ENCODE measurements around the gene C20orf96.
"Not testable (repeated sequence)": the region's sequence is repeated elsewhere in the genome, so short reads cannot be mapped to it uniquely, and the experiment has no call there.

C20orf96 gene, protein sequence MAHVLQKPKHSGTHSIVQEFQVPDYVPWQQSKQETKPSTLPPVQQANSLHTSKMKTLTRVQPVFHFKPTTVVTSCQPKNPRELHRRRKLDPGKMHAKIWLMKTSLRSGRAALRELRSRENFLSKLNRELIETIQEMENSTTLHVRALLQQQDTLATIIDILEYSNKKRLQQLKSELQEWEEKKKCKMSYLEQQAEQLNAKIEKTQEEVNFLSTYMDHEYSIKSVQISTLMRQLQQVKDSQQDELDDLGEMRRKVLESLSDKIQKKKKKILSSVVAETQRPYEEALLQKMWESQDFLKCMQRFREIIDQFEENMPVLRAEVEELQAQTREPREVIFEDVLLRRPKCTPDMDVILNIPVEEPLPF

DNA sequence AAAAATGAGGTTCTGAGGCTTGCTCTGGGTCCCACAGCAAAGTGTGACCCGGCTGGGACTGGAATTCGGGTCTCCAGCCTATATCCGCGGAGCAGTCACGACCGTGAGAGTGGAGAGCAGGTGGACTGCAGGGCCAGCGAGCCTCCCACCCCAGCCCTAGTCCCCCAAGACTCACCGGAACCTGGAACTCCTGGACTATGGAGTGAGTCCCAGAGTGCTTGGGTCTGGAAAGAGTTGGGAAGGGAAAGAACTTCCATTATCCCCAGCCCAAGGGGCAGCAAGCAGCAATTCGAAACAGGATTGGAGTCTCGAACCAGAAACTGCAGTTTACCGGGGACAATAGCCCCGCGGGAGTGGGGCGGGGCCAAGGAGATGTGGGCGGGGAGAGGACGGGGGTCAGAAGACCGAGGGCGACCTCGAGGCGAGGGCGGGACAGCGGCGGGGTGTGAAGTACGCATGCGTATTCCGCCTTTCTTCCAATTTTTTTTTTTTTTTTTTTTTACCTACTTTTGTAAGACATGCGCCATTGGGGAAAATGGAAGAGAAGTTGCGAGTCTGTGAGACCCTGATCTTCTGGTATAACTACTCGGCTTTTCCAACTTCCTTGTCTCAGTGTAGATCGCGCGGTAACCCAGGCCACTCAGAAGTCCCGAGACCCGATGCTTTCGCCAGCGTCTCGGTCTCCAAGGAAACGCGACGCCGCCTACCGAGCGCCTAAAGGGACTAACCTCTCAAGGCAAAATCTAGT, at the start of gene C20orf96:
C20orf96 (minus strand) TSS at position 667 of the 748 bp plus-strand sequence; CDS start at position 527, 140 bp downstream.
- peak; percentile 69 to 88 (median 76) for DNase-seq (ENCODE audit: low read depth in 4 of 4, low spot score in 1 of 4)

DNA sequence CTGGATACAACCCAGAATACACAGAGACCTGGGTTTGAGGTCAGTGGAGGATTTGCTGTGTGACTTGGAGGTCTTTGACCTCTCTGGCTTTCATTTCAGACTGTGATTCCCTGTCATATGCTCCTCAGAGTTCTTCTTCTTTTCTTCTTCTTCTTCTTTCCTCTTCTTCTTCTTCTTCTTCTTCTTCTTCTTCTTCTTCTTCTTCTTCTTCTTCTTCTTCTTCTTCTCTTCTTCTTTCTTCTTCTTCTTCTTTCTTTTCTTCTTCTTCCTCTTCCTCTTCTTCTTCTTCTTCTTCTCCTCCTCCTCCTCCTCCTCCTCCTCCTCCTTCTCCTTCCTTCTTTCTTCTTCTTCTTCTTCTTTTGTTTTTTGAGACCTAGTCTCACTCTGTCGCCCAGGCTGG, 45.5 kb upstream of the C20orf96 start:
- not testable (repeated sequence) for DNase-seq (ENCODE audit: low read depth in 4 of 4, low spot score in 1 of 4)

DNA sequence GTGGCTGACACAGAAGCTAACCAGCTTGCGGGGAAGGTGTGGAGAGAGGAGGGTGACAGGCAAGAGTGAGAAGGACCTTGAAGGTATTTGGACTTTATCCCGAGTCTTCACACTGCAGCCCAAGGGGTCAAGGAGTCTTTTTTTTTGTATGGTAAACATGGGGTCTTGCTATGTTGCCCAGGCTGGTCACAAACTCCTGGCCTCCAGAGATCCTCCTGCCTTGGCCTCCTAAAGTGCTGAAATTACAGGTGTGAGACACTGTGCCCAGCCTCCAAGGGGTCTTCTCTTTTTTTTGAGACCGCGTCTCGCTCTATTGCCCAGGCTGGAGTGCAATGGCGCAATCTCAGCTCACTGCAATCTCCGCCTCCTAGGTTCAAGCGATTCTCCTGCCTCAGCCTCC, 44.0 kb upstream of the C20orf96 start:
- DNase-seq (ENCODE audit: low read depth in 4 of 4, low spot score in 1 of 4), result no peak

DNA sequence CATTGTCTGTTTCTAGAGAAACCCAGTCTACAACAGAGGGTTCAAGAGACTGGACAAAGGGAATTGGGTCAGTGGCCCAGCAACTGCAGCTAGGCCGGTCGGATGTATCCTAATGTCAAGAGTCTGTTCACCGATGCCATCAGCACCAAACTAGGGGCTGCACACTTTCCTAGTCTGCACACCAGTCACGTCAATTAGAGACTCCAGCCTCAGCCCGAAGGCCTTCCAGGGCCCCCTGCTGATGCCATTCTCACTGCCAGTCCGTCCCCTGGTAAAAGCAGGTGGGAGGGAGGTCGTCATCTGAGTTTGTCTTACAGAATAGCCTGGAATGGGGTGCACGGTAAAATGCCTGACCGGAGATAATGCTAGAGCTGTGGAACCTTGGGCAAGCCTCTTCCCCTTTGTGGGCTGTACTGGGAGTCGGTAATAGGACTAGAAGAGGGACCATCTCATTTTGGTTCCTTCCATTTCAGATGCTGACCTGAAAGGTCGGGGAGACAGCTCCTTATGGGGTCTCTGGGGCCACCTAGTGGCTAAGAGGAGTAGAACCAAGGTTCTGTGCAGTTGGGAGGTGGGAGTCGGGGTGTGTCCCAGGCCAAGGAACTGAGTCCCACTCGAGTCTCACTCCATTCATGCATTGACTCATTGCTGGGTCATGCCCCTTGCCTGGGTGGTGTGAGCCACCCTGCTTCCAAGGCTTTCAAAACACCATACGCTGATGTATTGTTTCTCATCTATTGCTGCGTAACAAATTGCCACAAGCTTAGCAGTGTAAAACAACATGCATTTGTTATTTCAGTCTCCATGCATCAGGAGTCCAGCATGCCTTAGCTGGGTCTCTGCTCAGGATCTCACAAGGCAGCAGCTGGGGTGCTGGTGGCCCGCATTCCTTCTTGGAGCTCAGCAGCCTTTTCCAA, 39.9 kb upstream of the C20orf96 start:
- DNase-seq (ENCODE audit: low read depth in 4 of 4, low spot score in 1 of 4), result no peak

DNA sequence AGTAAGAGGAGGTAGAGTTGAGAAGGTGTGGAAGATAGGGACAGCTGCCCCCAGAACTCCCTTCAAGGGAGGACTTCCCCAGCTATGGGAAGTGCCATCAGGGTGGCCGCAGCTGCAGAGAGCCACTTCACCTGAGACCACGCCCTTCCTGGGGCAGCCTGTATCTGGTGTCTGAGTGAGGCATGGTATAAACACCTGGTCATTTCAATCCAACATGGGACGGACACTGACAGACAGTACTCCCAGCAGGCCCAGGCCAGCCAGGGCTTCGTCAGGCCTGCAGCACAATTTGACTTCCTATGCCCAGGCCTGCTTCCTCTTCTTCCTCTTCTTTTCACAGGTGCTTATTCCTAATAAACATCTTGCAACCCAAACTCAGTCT, 39.3 kb upstream of the C20orf96 start:
- no peak for DNase-seq (ENCODE audit: low read depth in 4 of 4, low spot score in 1 of 4)

DNA sequence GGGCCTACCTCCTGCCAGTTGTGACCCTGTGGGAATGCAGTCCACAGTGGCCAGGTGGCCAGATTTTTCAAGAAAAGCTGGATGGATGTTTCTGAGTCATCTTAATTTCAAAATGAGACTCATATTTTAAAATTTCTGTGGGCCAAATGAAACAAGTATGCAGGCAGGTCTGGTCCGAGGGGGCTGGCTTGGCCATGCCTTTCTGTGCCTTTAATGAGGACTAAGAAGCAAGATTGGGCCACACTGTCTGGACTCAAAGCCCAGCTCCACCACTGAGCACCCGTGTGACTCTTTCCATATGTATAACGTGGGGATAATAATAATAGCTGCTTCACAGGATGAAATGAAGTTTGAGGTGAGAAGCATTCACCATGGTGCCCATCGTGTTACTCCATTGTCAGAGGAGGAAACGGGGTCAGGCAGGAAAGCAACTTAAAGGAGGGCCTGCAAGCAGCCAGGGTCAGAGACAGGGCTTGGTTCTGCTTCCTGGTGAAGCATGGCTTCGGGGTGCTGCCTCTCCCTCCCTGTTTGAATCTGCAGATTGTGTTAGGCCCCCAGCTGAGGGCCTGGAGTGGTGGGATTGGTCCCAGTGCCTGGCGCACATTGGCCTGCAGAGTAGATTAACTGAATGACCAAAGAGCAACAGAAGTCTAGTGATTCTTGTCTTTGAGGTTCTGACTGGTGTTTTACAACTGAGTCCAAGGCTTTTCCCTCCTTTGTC, 38.6 kb upstream of the C20orf96 start:
- no peak for DNase-seq (ENCODE audit: low read depth in 4 of 4, low spot score in 1 of 4)

DNA sequence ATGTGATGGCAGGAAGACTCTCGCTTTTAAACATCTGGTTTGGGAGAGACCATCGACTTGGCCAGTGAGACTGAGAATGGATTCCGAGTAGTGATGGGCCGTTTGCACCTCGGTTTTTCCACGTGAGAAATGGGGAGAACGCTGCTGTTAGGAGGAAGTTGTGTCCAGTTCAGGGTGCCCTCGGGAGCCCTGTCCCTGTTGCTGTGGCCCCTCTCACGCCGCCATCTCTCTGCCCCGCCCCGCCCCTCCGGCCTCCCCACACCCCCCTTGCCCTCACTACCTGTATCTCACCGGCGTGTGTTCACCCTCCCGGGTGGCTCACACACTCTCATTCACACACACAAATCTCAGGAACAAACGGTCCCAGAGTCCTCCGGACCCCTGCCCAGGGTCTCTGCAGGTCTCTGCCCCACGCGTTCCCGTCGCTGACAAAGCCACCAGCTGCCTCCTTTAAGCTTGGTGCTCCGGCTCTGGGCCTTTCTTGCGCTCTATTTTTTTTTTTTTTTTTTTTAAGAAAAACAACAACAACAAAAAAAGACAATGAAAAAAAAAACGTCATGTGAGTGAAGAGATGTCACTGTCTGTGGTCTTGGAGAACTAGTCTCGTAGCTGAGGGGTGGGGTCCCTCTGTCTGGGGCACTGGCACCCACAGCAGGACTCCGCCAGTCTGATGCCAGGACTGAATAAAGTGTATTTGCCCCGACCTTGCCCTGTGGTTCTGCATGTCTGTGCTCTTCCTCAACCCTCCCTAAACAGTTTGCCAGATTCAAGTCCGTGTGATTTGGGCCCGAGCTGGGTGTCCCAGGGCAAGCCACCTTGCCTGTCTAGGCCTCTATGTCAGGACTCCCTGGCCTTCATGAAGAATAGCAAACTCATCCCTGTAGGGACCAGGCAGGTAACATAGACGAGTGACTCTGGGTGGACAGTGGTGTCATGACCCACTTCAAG, 37.8 kb upstream of the C20orf96 start:
- no peak for DNase-seq (ENCODE audit: low read depth in 4 of 4, low spot score in 1 of 4)

DNA sequence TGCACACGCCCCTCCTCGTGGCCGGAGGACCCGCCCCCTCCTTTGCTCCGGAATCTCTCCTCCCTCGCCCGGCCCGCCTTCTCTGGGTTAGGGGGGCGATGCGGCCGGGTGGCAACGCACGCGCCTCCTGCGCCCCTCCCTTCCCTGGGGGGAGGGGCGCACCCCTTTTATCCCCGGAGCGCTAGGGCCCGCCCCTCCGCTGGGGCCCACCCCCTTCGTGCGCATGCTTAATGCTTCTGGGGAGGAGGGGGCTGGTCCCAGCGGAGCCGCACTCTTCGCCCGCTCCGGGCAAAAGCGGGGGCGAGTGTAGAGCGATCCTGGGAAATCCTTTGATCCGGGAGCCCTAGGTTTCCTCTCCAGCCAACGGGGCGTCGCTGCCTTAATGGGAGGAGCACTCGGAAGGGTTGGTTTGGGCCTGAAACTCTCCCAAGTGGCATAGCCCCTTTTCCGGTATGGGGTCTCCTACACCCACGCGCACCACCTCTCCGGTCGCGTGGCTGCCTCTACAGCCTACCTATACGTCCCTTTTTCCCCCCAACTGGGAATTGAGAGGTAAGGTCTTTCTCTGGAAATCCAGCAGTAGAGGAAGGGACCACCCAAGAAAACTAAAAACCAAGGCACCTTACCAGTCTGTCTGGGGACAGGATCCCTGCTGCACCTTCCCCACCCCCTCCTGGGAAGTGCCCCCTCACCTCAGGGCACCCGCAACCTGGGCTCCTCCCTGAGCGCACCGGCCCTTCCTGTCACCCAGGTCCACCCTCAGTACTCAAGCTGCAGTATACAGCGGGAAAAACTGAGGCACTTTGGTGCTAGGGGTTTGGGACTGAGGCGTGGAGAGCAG, 36.9 kb upstream of the C20orf96 start:
- peak in 2 of 4 experiments; percentile 54 to 69 for DNase-seq (ENCODE audit: low read depth in 4 of 4, low spot score in 1 of 4)

DNA sequence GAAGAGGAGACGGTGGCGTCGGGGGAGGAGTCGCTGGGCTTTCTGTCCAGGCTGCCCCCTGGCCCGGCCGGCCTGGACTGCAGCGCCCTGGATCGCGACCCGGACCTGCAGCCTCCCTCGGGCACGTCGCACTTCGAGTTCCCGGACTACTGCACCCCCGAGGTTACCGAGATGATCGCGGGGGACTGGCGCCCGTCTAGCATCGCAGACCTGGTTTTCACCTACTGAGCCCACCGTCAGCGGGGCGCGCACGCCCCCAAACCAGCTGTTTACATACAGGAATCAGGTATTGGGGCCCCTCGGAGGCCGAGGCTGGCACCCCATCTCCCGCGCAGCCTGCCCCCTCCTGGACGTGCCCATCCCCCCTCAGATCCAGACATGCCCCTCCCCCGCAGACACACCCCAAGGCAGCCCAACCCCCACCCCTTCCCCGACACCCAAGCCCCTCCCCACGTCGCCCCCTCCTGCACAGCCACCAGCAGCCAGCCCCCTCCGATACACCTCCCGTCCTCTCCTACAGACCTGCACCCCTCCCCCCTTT, 36.2 kb upstream of the C20orf96 start:
- no peak for DNase-seq (ENCODE audit: low read depth in 4 of 4, low spot score in 1 of 4)

DNA sequence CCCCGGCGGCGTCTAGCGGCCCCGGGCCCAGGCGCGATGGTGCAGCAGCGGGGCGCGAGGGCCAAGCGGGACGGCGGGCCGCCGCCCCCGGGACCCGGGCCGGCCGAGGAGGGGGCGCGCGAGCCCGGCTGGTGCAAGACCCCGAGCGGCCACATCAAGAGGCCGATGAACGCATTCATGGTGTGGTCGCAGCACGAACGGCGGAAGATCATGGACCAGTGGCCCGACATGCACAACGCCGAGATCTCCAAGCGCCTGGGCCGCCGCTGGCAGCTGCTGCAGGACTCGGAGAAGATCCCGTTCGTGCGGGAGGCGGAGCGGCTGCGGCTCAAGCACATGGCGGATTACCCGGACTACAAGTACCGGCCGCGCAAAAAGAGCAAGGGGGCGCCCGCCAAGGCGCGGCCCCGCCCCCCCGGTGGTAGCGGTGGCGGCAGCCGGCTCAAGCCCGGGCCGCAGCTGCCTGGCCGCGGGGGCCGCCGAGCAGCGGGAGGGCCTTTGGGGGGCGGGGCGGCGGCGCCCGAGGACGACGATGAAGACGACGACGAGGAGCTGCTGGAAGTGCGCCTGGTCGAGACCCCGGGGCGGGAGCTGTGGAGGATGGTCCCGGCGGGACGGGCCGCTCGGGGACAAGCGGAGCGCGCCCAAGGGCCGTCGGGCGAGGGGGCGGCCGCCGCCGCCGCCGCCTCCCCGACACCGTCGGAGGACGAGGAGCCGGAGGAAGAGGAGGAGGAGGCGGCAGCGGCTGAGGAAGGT, 35.5 kb upstream of the C20orf96 start:
- no peak for DNase-seq (ENCODE audit: low read depth in 4 of 4, low spot score in 1 of 4)

DNA sequence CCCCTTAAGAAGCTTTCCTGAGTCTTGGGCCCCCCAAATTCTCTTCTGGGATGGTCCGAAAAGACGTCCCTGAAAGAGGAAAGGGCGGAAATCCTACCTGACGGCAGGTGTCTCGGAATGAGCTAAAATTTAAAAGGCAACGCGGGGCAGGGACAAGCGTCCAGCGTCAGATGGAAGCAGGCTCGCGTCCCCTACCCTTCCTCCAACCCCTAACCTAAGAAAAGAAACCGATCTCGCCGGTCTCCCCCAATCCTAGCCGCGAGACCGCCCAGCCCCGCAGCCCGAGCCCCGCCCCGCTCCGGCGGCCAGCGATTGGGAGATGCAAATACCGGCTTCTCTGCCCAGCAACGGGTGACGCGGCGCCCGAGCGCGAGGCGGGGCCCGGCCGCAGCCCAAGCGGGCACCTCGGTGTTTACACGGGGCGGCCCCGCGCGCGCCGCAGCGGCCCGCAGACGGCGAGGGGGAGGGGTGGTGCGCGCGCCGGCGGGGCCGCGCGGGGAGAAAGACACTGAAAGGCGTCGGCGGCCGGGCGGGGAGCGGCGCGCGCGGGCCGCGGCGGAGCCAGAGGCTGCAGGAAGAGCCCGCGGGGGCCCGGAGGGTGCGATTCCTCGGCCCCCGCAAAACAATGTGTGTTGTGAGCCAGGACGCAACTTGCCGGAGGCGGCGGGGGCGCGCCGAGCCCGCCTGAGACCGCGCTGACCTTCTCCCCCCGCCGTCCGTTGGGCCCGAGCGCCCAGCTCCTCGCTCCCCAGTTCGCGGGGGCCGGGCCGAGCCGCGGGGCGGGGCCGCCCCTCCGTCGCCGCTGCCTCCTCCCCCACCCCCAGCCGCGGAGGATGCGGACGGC, 34.7 kb upstream of the C20orf96 start, which contains the start of gene SOX12:
SOX12 (plus strand) TSS at position 508 of the 844 bp plus-strand sequence. CDS start 373 bp downstream, outside the sequence.
- DNase-seq (ENCODE audit: low read depth in 4 of 4, low spot score in 1 of 4), result peak; percentile 95 to 97 (median 96)

DNA sequence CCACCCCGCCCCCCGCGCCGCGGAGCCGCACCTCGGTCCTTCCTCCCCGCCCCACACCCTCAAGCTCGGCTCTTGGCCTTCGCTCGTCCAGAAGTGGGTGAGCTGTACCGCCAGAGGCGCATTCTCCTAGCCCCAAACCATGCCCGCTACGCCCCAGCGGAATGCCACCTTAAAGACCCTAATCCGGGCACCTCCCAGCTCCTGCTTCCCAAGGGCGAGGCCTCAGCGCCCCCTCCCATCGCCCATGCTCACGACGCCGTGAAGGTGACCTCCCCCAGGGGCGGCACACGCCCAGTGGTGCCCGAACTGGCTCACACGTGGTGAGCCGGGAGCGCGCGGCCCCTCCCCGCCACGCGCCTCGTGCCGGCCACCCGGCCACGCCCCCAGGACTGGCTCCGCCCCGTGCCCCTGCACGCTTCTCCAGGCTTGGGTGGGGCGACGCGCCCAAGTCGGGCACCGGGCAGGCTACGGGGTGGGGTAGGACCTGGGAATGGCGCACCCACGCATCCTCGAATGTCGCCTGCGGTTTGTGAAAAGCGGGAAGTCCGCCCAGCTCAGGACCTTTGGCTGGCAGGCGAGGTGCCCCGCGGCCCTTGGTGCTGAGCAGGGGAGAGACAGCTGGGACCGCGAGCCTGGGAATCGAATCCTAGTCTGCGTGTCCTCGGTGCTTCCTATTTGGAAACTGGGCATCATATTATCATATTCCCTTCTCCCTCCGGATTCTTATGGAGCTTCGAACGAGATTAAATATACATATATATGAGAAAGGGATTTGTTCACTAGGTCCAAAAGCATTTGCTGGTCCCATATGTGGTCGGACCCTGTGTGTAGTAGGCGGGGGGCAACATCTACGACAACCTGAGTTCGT, 33.9 kb upstream of the C20orf96 start:
- DNase-seq (ENCODE audit: low read depth in 4 of 4, low spot score in 1 of 4), result peak; percentile 75 to 90 (median 87)

DNA sequence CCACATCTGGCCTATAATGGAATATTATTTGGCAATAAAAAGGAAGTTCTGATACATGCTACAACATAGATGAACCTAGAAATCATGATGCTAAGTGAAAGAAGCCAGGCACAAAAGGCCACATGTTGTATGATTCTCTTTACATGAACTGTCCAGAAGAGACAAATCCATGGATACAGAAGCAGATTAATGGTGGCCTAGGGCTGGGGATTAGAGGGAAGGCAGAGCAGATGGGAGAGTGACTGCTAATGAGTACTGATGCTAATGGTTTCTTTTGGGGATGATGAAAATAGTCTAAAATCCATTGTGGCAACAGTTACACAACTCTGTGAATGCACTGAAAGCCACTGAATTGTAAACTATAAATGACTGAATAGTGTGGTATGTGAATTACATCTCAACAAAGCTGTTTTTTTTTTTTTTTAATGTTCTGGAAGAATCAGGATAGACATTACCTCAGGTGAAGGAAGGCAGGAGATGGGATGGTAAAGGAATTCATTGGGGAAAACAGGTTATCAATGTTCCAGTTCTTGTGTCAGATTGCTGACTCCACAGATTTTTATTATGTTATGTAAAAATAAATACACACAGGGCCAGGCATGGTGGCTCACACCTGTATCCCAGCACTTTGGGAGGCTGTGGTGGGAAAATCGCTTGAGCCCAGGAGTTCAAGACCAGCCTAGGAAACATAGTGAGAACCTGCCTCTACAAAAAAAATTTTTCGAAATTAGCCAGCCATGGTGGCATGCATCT, 25.9 kb upstream of the C20orf96 start:
- no peak for DNase-seq (ENCODE audit: low read depth in 4 of 4, low spot score in 1 of 4)

DNA sequence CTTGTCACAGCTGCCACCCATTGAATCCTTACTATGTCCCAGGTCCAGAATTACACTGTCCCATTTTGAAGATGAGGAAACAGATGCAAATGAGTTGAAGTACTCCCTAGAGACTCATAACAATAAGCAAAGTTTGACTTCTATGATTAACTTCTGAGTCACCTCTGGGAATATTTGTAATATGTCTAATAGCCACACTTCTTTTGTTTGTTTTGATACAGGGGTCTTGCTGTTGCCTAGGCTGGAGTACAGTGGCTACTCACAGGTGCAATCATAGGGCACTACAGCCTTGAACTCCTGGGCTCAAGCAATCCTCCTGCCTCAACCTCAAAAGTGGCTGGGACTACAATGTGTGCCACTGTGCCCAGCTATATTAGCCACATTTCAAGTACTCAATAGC, 23.4 kb upstream of the C20orf96 start:
- no peak for DNase-seq (ENCODE audit: low read depth in 4 of 4, low spot score in 1 of 4)

DNA sequence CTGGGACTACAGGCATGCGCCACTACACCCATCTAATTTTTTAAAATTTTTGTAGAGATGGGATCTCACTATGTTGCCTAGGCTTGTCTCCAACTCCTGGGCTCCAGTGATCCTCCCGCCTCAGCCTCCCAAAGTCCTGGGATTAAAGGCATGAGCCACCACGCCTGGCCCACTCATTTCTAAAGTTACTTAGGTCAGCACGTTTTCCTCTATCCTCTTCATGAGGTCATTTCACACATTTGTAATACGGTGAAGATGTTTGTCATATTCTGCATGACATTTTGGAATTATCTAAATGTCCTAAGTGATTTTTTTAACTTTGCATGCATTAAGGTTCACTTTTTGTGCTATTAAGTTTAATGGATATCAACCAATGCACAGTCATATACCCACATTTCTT, 22.9 kb upstream of the C20orf96 start:
- no peak for DNase-seq (ENCODE audit: low read depth in 4 of 4, low spot score in 1 of 4)
